ENCODE data around the gene SYNM. TPM values are rescaled to one million over a fixed set of nuclear protein-coding genes. Genes with fewer than 3 reads are reported as not detected.

Gene SYNM
- total and polyA plus RNA-seq, 2 experiments from 2014 or later: 5.4 to 8.0 TPM

- H3K36me3 ChIP-seq: no peaks in the 10 kb centered on the region
- H3K27ac ChIP-seq: no peak overlapping the region
- no peak for DNase-seq (ENCODE audit: low read depth in 1 of 2, low spot score in 1 of 2)
- TF ChIP-seq, protein P1, sequence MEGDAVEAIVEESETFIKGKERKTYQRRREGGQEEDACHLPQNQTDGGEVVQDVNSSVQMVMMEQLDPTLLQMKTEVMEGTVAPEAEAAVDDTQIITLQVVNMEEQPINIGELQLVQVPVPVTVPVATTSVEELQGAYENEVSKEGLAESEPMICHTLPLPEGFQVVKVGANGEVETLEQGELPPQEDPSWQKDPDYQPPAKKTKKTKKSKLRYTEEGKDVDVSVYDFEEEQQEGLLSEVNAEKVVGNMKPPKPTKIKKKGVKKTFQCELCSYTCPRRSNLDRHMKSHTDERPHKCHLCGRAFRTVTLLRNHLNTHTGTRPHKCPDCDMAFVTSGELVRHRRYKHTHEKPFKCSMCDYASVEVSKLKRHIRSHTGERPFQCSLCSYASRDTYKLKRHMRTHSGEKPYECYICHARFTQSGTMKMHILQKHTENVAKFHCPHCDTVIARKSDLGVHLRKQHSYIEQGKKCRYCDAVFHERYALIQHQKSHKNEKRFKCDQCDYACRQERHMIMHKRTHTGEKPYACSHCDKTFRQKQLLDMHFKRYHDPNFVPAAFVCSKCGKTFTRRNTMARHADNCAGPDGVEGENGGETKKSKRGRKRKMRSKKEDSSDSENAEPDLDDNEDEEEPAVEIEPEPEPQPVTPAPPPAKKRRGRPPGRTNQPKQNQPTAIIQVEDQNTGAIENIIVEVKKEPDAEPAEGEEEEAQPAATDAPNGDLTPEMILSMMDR (IDR thresholded peaks at IDR 0.05; ENCODE audit: low read depth, low read length): no peak
- H3K27me3 ChIP-seq: no peaks in the 10 kb centered on the region
- H3K9me3 ChIP-seq (ENCODE audit: low read depth): no peaks in the 10 kb centered on the region
- peaks cover 14% of the 10 kb centered on the region for H3K4me1 ChIP-seq (ENCODE audit: low read depth)
- no peak overlapping the region for H3K4me3 ChIP-seq
Observed at GRCh38 chr15:99131441-99132023, 26.7 kb downstream of the SYNM start.

DNA sequence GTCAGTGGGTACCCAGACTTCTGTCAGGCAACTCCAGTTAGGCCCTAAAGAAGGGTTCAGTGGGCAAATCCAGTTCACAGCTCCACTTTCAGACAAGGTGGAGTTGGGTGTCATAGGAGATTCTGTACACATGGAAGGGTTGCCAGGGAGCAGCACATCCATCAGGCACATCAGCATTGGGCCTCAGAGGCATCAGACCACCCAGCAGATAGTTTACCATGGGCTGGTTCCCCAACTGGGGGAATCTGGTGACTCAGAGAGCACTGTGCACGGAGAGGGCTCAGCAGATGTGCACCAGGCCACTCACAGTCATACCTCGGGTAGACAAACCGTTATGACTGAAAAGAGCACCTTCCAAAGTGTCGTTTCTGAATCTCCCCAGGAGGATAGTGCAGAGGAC lies 27.2 kb downstream of the SYNM start:
- Histone ChIP-seq H3K9me3 (ENCODE audit: low read depth) (no peaks in the 10 kb centered on the region), H3K4me3 (no peak overlapping the region), H3K27ac (no peak overlapping the region), H3K27me3 (no peaks in the 10 kb centered on the region), H3K4me1 (ENCODE audit: low read depth) (peaks cover 14% of the 10 kb centered on the region), H3K36me3 (no peaks in the 10 kb centered on the region)
- no peak for DNase-seq (ENCODE audit: low read depth in 1 of 2, low spot score in 1 of 2)
- TF ChIP-seq, protein P1 (IDR thresholded peaks at IDR 0.05; ENCODE audit: low read depth, low read length): no peak

DNA sequence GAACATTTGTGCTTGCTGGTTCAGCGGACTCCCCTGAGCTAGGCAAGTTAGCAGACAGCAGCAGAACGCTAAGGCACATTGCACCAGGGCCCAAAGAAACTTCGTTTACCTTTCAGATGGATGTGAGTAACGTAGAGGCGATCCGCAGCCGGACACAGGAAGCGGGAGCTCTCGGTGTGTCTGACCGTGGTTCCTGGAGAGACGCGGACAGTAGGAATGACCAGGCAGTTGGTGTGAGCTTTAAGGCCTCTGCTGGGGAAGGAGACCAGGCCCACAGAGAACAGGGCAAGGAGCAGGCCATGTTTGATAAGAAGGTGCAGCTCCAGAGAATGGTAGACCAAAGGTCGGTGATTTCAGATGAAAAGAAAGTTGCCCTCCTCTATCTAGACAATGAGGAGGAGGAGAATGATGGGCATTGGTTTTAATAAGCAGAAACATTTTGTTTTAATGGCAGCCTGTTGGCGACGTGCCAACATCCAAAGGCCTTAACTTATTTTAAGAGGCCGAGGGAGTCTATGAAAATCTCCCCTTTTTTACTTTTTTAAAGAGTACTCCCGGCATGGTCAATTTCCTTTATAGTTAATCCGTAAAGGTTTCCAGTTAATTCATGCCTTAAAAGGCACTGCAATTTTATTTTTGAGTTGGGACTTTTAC lies 27.9 kb downstream of the SYNM start:
- Histone ChIP-seq H3K4me3 (no peak overlapping the region), H3K4me1 (ENCODE audit: low read depth) (peaks cover 14% of the 10 kb centered on the region), H3K36me3 (no peaks in the 10 kb centered on the region), H3K27ac (no peak overlapping the region), H3K27me3 (no peaks in the 10 kb centered on the region), H3K9me3 (ENCODE audit: low read depth) (no peaks in the 10 kb centered on the region)
- TF ChIP-seq, protein P1 (IDR thresholded peaks at IDR 0.05; ENCODE audit: low read depth, low read length): no peak
- no peak for DNase-seq (ENCODE audit: low read depth in 1 of 2, low spot score in 1 of 2)

GRCh38 chr15:99134317-99134821 lies 29.5 kb downstream of the SYNM start:
- Histone ChIP-seq H3K27ac (no peak overlapping the region), H3K4me1 (ENCODE audit: low read depth) (peaks cover 14% of the 10 kb centered on the region), H3K27me3 (no peaks in the 10 kb centered on the region), H3K9me3 (ENCODE audit: low read depth) (no peaks in the 10 kb centered on the region), H3K36me3 (no peaks in the 10 kb centered on the region), H3K4me3 (no peak overlapping the region)
- TF ChIP-seq, protein P1 (IDR thresholded peaks at IDR 0.05; ENCODE audit: low read depth, low read length): no peak
- DNase-seq (ENCODE audit: low read depth in 1 of 2, low spot score in 1 of 2): no peak

GRCh38 chr15:99135194-99135593 lies 30.3 kb downstream of the SYNM start:
- DNase-seq (ENCODE audit: low read depth in 1 of 2, low spot score in 1 of 2): no peak
- H3K4me3 ChIP-seq: no peak overlapping the region
- H3K4me1 ChIP-seq (ENCODE audit: low read depth): peaks cover 14% of the 10 kb centered on the region
- H3K9me3 ChIP-seq (ENCODE audit: low read depth): no peaks in the 10 kb centered on the region
- no peak overlapping the region for H3K27ac ChIP-seq
- no peaks in the 10 kb centered on the region for H3K27me3 ChIP-seq
- TF ChIP-seq, protein P1 (IDR thresholded peaks at IDR 0.05; ENCODE audit: low read depth, low read length): no peak
- H3K36me3 ChIP-seq: no peaks in the 10 kb centered on the region

Measured in cardiac muscle cell (in vitro differentiated cells and primary cell).